ENCODE data around the gene CRELD2.

Gene CRELD2

GRCh38 chr22:49970528-49971231 lies 52.2 kb downstream of the CRELD2 start:
- DNase-seq: peak; percentile 69

- peak; percentile 50 for DNase-seq
Observed at GRCh38 chr22:49971232-49972162, 53.1 kb downstream of the CRELD2 start.

GRCh38 chr22:49972163-49973017 lies 54.0 kb downstream of the CRELD2 start:
- peak; percentile 42 for DNase-seq

- peak; percentile 42 for DNase-seq
Observed at GRCh38 chr22:49973018-49973961, 54.9 kb downstream of the CRELD2 start.

GRCh38 chr22:49975543-49976389 lies 57.3 kb downstream of the CRELD2 start:
- DNase-seq: peak; percentile 48

- peak; percentile 41 for DNase-seq
Observed at GRCh38 chr22:49976439-49977175, 58.2 kb downstream of the CRELD2 start.

All from right forelimb (tissue), 1 donor.